AG04450 (cell line): ENCODE measurements around the gene NDUFB10. TPM values are rescaled to one million over a fixed set of nuclear protein-coding genes. Genes with fewer than 3 reads are reported as not detected.

Experiments
- CTCF ChIA-PET: fragments of 300-600, 350-600 bp; formaldehyde crosslinking; extraction: SDS; loops from one replicate; lab custom pipeline; 2022; ENCODE audit warnings: antibody characterized with exemption, inconsistent platforms; lab: Charles Lee
- POLR2A ChIA-PET: fragments of 350-600 bp; formaldehyde crosslinking; extraction: SDS; loops from one replicate; lab custom pipeline; 2021; ENCODE audit warnings: antibody characterized with exemption, inconsistent platforms; lab: Yijun Ruan, JAX
- DNase-seq: peaks from one replicate; pipeline ENCODE4 v3.0.0-alpha.2; 2011; ENCODE audit warnings: low read depth, low spot score
- H3K27ac ChIP-seq: one replicate; pipeline ENCODE4 v1.5.1; 2012; ENCODE audit warnings: low read depth, low read length, control low read depth
- H3K27me3 ChIP-seq: one replicate; pipeline ENCODE4 v1.6.0; 2012; ENCODE audit warnings: low read length; ENCODE audit not compliant: control insufficient read depth, insufficient read depth
- H3K4me3 ChIP-seq: 2 replicates; pipeline ENCODE4 v1.5.1; 2011; ENCODE audit warnings: mild to moderate bottlenecking, low read depth, low read length, control low read depth
- H3K9me3 ChIP-seq: 2 replicates; pipeline ENCODE4 v1.5.1; 2012; ENCODE audit warnings: low read length; ENCODE audit not compliant: control insufficient read depth, insufficient read depth
- polyA plus RNA-seq: library from polyadenylated mRNA; depleted of rRNA; stranded (reverse); fragments of >200 nt; gene quantifications from 2 replicates; pipeline ENCODE4 v1.2.3, GENCODE V29; 2011
- TF ChIP-seq, protein P1 (sequence below): IDR thresholded peaks from 2 replicates; pipeline ENCODE4 v1.5.1; 2011; ENCODE audit warnings: low read depth, low read length, control low read depth, inconsistent platforms

NDUFB10 gene
- polyA plus RNA-seq, 1 experiment: 126 TPM

DNA sequence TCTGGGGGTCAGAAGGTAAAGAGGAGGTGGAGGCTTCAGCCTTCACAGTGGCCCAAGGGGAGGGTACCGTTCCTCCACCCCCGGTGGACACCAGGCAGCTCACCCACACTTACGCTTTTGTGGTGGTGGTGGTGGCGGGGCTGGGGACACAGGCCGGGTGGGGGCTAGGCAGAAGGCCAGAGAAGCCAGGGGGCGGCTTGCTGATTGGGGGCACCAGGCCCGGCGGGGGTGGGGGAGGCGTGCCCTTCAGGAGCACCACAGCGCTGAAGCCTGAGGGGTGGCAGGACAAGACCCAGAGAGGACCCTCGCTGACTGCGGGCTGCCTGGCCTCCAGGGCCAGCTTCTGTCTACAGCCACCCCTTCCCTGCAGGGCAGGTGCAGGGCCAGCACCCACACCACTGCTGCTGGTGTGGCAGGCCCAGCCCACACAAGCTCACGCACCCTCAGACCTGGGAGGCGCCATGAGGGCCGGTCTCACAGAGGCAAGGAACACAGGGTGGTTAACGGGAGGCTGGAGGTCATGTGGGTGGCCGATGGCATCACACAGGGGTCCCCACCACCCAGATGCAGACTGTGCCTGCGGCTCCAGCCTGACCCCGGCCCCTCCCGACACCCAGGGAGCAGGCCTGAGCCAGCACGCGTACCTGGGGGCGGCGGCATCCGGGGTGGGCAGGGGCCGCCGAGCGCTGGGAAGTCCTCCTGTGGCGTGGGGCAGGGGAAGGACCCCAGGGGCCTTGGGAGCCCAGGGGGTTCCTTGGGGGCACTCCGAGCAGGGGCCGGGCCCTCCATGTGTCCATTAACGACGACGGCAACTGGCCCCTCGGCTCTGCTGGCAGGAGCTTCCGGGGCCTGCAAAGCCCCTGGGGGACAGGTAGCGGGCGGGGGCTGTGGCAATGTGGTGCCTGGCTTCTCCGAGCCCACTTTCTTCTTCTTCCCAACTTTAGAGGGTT lies 39.8 kb downstream of the NDUFB10 start:
- no peak overlapping the region for H3K27ac ChIP-seq
- no peak for DNase-seq
- H3K4me3 ChIP-seq: no peak overlapping the region
- H3K9me3 ChIP-seq: no peaks in the 10 kb centered on the region; the same call in 1 of the 2 replicates
- TF ChIP-seq, protein P1, sequence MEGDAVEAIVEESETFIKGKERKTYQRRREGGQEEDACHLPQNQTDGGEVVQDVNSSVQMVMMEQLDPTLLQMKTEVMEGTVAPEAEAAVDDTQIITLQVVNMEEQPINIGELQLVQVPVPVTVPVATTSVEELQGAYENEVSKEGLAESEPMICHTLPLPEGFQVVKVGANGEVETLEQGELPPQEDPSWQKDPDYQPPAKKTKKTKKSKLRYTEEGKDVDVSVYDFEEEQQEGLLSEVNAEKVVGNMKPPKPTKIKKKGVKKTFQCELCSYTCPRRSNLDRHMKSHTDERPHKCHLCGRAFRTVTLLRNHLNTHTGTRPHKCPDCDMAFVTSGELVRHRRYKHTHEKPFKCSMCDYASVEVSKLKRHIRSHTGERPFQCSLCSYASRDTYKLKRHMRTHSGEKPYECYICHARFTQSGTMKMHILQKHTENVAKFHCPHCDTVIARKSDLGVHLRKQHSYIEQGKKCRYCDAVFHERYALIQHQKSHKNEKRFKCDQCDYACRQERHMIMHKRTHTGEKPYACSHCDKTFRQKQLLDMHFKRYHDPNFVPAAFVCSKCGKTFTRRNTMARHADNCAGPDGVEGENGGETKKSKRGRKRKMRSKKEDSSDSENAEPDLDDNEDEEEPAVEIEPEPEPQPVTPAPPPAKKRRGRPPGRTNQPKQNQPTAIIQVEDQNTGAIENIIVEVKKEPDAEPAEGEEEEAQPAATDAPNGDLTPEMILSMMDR: no peak
- H3K27me3 ChIP-seq: no peaks in the 10 kb centered on the region
- POLR2A ChIA-PET: no interaction called here
- CTCF ChIA-PET: interaction anchor here (0.7 to 1.0 kb wide), 2 partner anchors 141 kb away, joined by 4 read pairs; no protein-coding TSS in a partner anchor

DNA sequence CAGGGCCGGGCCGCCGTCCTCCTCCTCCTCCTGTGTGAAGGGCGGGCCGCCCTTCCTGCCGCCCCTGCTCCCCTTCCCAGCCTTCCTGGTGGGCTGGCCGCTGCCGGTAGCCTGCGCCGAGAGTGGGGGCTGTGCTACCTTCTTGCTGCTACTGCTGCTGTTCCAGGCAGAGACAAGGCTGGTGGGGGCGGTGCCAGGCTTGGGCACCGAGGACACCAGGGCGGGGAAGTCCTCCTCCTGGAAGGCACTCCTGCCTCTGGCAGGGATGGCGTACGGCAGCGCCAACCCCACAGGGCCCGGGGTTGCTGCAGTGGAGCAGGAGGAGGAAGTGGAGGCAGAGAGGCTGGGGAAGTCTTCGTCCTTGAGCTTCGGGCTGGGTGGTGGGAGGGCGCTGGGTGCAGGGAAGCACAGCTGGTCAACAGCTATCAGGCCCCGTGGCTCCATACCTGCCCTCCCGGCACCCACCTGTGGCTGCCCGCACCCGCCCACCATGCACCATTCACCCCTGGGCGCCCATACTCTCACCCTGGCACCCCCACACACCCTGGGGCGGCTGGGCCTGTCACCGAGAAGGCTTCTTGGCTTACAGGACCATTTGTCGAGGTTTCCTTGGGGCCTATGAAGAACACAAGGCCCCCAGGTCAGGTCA lies 40.7 kb downstream of the NDUFB10 start:
- Histone ChIP-seq H3K27me3 (no peaks in the 10 kb centered on the region), H3K9me3 (no peaks in the 10 kb centered on the region; the same call in 1 of the 2 replicates), H3K27ac (no peak overlapping the region), H3K4me3 (no peak overlapping the region)
- TF ChIP-seq, protein P1: no peak
- DNase-seq: no peak
- ChIA-PET CTCF (interaction anchor here (0.7 kb wide), 1 partner anchor 141 kb away, joined by 4 read pairs; no protein-coding TSS in a partner anchor), POLR2A (no interaction called here)

DNA sequence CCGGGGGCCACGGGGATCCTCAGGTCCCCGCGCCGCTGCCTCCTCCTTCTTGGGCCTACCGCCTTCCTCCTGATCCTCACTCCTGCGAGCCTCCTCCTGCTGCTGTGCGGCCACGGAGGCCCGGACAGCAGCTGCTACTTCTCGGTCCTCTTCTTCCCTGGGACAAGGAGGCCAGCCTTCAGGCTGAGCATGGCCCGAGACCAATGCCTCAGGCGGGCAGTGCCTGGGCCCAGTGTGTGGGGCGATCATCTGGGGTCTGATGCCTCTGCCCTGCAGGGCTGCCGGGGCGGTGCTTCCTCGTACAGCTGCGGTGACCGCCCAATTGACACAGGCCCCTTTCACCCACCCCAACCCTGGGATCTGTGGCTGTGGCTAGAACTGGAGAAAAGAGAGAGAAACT lies 41.7 kb downstream of the NDUFB10 start:
- H3K9me3 ChIP-seq: no peaks in the 10 kb centered on the region; the same call in 1 of the 2 replicates
- no peaks in the 10 kb centered on the region for H3K27me3 ChIP-seq
- CTCF ChIA-PET: interaction anchor here (5.0 kb wide), 1 partner anchor 139 kb away, joined by 79 read pairs; no protein-coding TSS in a partner anchor
- no peak for DNase-seq
- POLR2A ChIA-PET: interaction anchor here (0.6 kb wide), 1 partner anchor 36 kb away, joined by 3 read pairs; the partner anchor contains the start of gene RPS2
- no peak overlapping the region for H3K4me3 ChIP-seq
- TF ChIP-seq, protein P1: no peak
- no peak overlapping the region for H3K27ac ChIP-seq

DNA sequence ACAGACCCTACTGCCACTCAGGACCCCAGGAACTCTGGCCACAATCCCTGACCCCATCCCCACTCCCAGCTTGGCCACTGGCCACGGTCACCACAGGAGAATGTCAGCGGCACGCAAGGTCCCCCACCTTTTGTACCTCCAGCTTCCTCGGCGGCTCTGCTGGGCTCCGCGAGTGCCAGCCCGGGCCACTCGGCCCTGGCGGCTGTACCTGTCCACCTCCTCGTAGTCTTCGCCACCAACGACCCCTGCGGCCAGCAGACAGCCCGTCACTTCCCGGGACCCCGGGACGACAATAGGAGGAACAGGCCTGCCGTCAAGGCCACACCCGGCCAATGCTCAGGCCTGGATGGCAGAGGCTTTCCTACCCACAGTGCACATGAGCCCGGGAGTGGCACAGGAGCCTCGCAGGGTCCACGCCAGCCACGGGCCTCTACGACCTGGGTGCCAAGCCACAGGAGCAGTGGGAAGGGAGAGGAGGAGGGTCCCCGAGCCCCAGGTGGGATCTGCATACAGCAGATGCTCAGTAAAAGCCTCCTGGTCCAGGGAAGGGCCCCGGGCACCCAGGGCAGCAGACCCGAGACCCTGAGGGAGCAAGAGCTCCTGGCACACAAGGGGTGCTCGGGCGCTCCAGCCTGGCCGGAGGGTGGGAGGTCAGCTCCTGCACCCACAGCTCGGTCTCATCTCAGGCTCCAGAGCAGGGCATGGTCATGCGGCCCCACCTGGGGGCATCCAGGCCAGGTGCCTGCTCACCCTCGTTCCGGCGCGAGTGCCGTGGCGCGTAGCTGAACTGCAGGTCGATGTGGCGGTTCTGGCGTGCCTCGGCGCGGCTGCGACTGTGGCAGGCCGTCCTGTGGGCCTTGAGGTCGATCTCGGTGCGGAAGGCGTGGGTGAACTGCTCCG lies 42.4 kb downstream of the NDUFB10 start:
- Histone ChIP-seq H3K27ac (no peak overlapping the region), H3K9me3 (no peaks in the 10 kb centered on the region; the same call in 1 of the 2 replicates), H3K4me3 (no peak overlapping the region), H3K27me3 (no peaks in the 10 kb centered on the region)
- DNase-seq: no peak
- CTCF ChIA-PET: interaction anchor here (0.6 to 5.0 kb wide), 2 partner anchors 139 to 278 kb away, joined by 6 to 79 read pairs; no protein-coding TSS in a partner anchor
- TF ChIP-seq, protein P1: no peak
- POLR2A ChIA-PET: no interaction called here
